ENCODE measurements around the gene SNUPN.
A peak's percentile ranks its signal among the peaks of the same experiment; 100 is the strongest.
"Not testable (repeated sequence)": the region's sequence is repeated elsewhere in the genome, so short reads cannot be mapped to it uniquely, and the experiment has no call there.

SNUPN gene

DNA sequence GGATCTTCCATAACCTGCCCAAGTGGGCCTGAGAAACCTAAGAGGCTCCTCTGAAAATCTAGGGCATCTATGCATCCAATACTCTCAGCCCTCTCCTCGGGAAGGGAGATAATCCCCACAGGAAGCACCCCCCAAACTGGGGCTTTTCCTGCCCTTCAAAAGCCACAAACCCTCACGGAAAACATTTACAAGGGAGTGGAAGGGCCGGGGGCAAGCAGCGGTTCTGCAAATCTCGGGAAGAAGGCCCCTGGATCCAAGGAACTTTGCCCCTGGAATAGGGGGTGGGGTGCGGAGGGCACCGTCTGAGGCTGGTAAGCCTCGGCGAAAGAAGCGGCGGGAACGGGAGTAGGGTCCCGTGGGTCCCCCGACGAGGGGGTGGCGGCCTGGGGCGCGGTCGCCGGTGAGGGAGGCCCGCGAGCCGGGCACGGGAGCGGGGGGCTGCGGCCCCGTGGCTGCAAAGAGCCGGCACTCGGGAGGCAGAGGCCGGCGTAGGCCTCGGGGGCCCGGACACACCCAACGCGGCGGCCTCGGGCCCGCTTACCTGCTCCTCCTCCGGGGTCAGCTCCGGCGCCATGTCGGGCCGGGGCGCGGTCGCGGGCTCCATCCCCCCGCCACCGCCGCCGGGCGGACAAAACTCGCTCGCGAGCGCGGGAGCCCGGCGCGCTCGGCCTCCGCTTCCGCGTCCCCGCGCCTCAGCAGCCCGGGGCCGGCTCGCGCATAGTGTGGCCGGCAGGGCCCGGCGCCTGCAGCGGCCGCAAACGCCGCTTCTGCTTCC is 47.2 kb downstream of the SNUPN start:
- peak; percentile 38 for DNase-seq

DNA sequence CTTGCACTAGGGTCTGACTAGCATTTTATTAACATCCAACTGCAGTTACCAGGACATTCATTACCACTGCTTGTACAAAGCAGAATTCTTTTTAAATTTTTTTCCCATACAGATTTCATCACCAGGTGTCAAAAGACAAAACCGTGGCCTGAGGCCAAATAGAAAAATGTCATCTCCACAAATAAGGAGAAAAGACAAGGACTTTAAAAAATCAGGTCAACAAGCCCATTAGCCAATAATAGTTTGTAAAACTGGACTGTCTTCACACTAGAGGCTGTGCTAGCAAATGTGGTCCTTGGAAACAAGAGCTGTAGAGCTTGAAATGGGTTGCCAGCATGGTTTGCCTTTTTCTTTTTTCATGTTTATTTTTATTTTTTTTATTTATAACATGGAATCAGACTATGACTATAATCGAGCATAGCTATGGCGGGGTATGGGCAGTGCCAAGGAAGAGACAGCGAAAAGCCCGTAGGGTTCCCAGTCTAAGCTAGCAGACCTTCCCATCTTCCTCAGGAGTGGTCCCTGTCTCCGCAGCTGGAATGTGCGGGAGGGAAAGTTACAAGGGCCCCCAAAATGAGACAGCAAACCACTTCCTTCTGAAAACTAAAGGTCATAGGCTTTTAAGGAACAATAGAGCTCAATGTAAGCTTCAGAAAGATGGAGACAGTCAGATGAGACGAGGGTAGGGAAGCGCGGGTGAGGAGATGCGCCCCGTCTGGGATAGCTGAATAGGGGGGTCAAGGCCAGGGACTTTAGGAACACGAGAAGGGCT is 47.9 kb downstream of the SNUPN start:
- DNase-seq = peak; percentile 20

DNA sequence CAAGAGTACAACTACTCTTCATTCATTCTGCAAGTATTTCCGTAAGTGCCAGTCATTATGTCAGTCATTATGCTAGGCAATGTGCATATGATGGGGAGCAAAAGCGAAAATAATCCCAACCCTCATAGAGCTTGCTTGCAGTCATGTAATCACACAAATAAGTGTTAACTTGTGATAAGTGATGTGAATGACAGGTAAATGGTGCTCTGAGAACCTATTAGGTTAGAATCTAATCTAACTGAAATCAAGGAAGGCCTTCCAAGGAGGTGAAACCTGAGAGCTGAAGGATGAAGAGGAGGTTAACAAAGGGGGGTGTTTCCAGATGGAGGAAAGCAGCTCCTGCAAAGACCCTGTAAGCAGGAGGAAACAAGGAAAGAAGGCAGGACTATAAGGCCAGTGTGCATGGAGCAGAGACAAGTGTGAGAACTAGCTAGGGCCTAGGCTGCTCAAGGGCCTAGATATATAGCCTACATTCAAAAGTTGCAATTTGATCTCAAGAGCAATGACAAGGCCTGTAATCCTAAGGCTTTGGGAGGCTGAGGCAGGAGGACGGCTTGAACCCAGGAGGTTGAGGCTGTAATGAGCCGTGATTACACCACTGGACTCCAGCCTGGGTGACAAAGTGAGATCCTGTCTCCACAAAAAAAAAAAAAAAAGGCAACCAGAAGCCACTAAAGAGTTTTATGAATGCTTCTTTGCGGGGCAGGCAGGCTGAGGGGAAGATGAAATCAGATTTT is 51.7 kb downstream of the SNUPN start:
- no peak for DNase-seq

DNA sequence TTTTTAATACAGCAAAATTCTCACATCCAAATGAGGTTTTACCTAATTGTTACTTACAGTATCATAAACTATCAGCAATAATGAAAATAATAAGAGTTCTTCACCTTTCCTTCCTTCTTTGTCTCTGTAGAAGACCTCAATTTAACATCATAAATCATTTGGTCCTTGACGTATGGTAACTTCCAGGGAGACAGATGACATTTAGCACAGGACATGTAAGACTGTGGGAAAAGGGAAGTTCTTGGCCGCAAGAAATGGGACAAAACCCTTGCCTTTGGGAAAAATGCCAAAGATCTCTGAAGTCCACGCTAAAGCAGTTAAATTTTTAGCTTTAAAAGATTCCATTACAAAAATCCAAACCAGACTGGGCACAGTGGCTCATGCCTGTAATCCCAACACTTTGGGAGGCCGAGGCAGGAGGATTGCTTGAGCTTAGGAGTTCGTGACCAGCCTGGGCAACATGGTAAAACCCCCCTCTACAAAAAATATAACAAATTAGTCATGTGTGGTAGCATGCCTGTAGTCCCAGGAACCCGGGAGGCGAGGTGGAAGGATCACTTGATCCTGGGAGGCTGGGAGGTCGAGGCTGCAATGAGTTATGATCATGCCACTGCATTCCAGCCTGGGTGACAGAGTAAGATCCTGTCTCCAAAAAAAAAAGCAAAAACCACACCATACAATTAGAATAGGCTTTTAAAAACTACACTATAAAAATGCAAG is 55.2 kb downstream of the SNUPN start:
- DNase-seq = no peak

DNA sequence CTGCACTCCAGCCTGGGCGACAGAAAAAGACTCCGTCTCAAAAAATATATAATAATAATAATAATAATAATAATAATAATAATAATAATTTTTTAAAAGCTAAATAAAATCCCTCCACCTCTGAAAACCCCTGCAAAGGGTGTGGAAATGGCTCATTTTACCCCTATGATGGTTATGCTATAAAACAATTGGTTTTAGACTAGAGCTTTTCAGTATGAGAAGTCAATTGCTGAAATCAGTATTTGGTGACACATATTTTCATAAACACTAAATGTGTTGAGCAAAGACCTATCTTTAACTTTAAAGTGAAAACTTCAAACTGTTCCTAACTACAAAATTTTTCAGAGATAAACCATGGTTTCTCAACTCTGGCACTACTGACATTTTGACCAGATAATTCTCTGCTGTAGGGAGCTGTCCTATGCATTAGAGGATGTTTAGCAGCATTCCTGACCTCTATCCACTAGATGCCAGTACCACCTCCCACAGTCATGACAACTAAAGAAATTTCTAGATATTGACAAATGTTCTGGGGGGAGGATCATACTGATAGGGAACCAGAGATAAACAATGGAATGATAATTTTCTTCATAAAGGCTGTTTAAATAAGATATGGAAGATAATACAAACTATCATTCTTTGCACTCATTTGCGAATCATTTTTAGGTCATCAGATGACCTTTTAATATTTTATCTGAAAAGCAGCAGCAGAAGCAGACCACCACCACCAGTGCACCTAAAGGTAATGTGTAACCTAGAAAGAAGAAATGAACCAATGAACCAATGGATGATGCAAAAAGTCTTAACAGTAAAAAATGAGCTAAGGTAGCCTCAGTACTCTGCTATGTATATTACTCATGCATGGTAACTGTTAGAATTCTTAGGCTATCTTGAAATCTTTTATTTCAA is 60.2 kb downstream of the SNUPN start:
- peak; percentile 43 for DNase-seq

DNA sequence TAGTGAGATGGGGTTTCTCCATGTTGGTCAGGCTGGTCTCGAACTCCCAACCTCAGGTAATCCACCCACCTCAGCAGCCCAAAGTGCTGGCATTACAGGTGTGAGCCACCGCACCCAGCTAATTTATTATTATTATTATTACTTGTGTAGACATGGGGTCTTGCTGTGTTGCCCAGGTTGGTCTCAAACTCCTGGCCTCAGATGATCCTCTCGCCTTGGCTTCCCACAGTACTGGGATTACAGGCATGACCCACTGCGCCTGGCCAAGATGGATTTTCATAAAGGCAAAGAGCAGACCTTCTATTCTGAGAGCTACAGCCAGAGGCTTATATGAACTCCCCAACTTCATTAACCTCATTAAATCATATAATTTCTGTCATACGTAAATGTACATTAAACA is 63.6 kb downstream of the SNUPN start:
- no peak for DNase-seq

DNA sequence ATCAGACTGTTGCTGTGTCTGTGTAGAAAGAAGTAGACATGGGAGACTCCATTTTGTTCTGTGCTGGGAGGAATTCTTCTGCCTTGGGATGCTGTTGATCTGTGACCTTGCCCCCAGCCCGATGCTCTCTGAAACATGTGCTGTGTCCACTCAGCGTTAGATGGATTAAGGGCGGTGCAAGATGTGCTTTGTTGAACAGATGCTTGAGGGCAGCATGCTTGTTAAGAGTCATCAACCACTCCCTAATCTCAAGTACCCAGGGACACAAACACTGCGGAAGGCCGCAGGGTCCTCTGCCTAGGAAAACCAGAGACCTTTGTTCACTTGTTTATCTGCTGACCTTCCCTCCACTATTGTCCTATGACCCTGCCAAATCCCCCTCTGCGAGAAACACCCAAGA is 66.2 kb downstream of the SNUPN start:
- DNase-seq = not testable (repeated sequence)

DNA sequence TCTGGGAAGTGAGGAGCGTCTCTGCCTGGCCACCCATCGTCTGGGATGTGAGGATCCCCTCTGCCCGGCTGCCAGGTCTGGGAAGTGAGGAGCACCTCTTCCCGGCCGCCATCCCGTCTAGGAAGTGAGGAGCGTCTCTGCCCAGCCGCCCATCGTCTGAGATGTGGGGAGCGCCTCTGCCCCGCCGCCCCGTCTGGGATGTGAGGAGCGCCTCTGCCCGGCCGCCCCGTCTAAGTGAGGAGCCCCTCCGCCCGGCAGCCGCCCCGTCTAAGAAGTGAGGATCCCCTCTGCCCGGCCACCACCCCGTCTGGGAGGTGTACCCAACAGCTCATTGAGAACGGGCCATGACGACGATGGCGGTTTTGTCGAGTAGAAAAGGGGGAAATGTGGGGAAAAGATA is 66.6 kb downstream of the SNUPN start:
- not testable (repeated sequence) for DNase-seq

DNA sequence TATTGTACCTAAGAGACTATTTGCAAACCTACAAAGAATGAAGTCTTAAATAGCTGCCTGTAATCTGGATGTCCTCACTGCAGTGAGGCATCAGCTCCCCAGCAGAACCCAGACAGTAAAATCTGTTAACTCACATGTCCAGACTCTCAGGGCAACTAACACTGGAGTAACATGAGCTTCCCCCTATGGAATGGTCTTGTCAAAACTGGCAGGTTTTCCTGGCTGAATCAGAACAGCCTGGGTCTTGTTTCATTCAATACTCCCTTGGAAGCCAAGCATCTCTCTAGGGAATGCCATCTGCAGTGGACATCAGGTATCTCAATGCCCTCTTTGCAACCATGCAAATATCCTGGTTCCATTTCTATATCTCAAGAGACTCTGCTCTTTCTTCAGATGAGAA is 70.8 kb downstream of the SNUPN start:
- DNase-seq = peak; percentile 59

DNA sequence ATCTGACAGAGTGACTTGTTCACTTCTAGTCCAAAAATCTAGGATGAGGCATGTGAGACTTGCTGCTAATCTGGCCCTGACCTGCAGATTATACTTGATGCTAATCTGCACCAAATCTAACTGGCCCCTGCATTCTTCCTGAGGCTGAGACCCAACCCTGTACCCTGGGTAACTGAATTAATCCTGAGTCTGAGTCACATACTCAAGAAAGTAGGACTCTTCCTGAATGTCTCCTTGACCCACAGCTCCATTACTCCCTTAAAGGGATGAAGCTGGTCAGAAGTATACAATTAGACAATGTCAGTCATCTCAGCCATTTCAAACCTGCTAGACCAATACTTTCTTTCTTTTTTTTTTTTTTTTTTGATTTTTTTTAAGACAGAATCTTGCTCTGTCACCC is 71.9 kb downstream of the SNUPN start:
- no peak for DNase-seq

DNA sequence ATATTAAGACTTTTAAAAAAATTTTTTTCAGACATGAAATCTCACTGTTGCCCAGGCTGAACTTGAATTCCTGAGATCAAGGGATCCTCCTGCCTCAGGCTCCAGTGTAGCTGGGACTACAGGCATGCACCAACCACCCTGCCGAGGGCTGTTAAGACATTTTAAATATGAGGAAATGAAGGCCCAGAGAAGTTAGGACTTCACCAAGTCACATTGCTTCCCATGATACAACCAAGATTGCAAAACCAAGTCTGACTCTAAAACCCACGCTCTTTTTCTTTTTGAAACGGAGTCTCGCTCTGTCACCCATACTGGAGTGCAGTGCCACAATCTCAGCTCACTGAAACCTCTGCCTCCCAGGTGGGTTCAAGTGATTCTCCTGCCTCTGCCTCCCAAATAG is 74.4 kb downstream of the SNUPN start:
- no peak for DNase-seq

Measured in fibroblast of skin of right biceps (primary cell).